Rectal smooth muscle tissue (tissue), 1 donor: ENCODE data around the gene IFIT1B.
"Not testable (repeated sequence)": the region's sequence is repeated elsewhere in the genome, so short reads cannot be mapped to it uniquely, and the experiment has no call there.

ENCODE experiments used
- H3K27ac ChIP-seq: one replicate; pipeline ENCODE4 v1.7.0; 2013; ENCODE audit warnings: low read depth, low read length, inconsistent platforms
- H3K27me3 ChIP-seq: one replicate; pipeline ENCODE4 v1.7.0; 2013; ENCODE audit warnings: low read length; ENCODE audit not compliant: control insufficient read depth, insufficient read depth
- H3K36me3 ChIP-seq: one replicate; pipeline ENCODE4 v1.7.0; 2013; ENCODE audit warnings: low read length; ENCODE audit not compliant: control insufficient read depth, insufficient read depth
- H3K4me1 ChIP-seq: one replicate; pipeline ENCODE4 v1.7.0; 2013; ENCODE audit warnings: low read length; ENCODE audit not compliant: control insufficient read depth, insufficient read depth
- H3K4me3 ChIP-seq: one replicate; pipeline ENCODE4 v1.7.0; 2013; ENCODE audit warnings: low read length
- H3K9ac ChIP-seq: one replicate; pipeline ENCODE4 v1.7.0; 2013; ENCODE audit warnings: low read length

The IFIT1B gene

DNA sequence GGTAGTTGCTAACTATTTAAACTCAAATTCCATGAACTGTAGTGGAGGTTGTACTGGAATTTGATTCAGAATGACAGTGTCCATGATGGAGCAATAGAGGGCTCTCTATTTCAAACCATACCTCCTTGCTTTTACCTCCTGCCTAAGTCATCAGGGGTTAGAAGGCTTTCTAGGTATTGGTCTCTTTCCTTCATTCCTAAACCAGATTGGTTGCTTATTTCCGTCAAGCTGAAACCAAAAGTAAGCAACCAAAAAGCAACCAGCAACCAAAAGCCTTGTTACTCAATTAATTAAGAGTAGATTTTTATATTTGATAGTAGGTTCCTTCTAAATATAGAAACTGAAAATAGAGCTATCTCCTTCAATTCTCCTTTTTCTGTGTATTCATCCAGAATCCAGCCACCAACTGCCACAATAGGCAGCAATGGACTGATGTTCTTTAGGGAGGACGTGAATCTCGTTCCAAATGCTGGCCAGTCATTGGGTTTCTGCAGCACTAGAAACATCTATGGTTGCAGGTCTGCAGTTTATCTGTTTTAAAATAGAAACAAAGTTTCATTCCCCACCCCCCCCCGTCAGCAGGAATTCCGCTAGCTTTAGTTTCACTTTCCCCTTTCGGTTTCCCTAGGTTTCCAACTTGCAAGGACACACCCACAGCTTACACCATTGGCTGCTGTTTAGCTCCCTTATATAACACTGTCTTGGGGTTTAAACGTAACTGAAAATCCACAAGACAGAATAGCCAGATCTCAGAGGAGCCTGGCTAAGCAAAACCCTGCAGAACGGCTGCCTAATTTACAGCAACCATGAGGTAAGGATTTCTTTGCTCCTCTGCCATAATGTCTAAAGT, 14.3 kb downstream of the IFIT1B start, which contains the start of gene IFIT1:
Gene IFIT1 (plus strand): TSS at position 717 of the 850 bp plus-strand sequence. CDS start 90 bp downstream, at position 807.
- peak within 1 kb of the TSS; percentile 70 for H3K4me3 ChIP-seq
- H3K27me3 ChIP-seq, result no peaks in the 10 kb centered on the region
- H3K27ac ChIP-seq, result peak within 1 kb of the TSS; percentile 78
- H3K9ac ChIP-seq, result no peak within 1 kb of the TSS
- H3K36me3 ChIP-seq, result no peaks in the 10 kb centered on the region
- H3K4me1 ChIP-seq, result peaks cover 8% of the 10 kb centered on the region

GRCh38 chr10:89392974-89393373, 15.1 kb downstream of the IFIT1B start:
- peaks cover 8% of the 10 kb centered on the region for H3K4me1 ChIP-seq
- H3K4me3 ChIP-seq, result peak overlapping the region; percentile 70
- H3K36me3 ChIP-seq, result no peaks in the 10 kb centered on the region
- H3K9ac ChIP-seq, result no peak overlapping the region
- H3K27me3 ChIP-seq, result no peaks in the 10 kb centered on the region
- peak overlapping the region; percentile 72 for H3K27ac ChIP-seq

- Histone ChIP-seq H3K9ac (no peak overlapping the region), H3K27me3 (no peaks in the 10 kb centered on the region), H3K4me1 (peaks cover 8% of the 10 kb centered on the region), H3K4me3 (no peak overlapping the region), H3K27ac (no peak overlapping the region), H3K36me3 (no peaks in the 10 kb centered on the region)
Observed at GRCh38 chr10:89393898-89394297, 16.0 kb downstream of the IFIT1B start.

DNA sequence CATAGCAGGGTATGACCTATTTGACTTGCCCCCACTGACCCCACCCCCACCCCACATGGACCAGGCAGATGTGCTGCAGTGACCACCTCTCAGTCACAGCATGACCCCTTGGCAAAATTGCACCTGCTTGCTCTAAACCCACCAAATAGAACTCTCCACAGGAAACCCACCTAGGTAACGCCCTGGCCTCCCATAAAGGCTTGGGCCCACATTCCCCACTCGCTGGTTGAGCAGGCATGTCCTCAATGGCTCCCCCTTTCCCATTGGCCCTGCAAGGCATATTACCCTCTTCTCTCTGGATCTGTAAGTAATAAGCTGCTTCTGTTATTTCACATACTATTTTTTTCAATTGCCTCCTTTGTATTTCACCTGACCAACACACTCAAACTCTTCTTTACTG, 17.3 kb downstream of the IFIT1B start:
- Histone ChIP-seq H3K36me3 (no peaks in the 10 kb centered on the region), H3K27ac (no peak overlapping the region), H3K4me3 (no peak overlapping the region), H3K27me3 (no peaks in the 10 kb centered on the region), H3K9ac (no peak overlapping the region), H3K4me1 (peaks cover 8% of the 10 kb centered on the region)

DNA sequence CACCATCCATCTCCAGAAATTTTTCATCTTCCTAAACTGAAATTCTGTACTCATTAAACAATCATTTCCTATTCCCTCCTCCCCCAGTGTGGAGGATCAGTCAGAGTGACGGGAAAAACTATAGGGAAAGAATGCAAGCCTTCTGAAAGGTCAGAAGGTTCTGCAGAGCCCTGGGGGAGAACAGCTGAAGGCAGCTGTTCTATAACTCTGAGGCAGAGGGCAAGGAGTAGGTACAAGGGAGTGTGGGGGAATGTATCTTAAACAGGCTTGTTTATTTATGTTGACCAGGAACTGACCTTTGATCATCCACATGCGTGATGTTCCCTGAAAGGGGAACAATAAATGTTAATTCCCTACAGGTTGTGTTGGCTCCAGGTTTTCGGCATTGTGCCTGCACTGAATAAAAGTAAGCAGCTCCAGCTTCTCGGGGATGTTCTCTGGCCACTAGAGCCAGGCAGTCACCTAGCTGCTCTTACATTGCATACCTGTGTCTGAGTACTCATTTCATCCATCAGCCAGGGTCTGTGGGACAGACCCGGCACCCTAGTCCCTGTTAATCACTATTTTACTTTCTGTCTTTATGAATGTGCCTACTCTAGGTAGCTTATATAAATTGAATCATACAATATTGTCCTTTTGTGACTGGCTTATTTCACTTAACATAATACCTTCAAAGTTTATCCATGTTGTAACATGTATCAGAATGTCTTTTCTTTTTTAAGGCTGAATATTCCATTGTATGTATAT, 20.3 kb downstream of the IFIT1B start:
- Histone ChIP-seq H3K9ac (no peak overlapping the region), H3K36me3 (no peaks in the 10 kb centered on the region), H3K4me3 (no peak overlapping the region), H3K27ac (no peak overlapping the region), H3K27me3 (no peaks in the 10 kb centered on the region), H3K4me1 (no peaks in the 10 kb centered on the region)

DNA sequence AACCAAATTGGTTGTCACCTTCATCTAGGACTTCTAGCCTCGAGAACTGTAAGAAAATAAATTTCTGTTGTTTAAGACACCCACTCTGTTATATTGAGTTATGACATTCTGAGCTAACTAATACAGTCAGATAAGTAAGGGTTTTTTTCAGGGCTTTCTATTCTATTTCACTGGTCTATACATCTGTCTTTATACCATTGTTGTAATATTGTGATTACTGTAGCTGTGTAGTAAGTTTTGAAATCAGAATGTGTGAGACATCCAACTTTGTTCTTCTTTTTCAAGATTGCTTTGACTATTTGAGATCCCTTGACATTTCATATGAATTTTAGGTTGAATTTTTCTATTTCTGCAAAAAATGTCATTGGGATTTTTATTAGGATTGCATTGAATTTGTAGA, 22.1 kb downstream of the IFIT1B start:
- Histone ChIP-seq H3K9ac (no peak overlapping the region), H3K4me1 (no peaks in the 10 kb centered on the region), H3K36me3 (no peaks in the 10 kb centered on the region), H3K27ac (no peak overlapping the region), H3K27me3 (no peaks in the 10 kb centered on the region), H3K4me3 (no peak overlapping the region)

DNA sequence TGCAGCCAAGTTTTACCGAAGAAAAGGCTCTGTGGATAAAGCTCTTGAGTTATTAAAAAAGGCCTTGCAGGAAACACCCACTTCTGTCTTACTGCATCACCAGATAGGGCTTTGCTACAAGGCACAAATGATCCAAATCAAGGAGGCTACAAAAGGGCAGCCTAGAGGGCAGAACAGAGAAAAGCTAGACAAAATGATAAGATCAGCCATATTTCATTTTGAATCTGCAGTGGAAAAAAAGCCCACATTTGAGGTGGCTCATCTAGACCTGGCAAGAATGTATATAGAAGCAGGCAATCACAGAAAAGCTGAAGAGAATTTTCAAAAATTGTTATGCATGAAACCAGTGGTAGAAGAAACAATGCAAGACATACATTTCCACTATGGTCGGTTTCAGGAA, 25.2 kb downstream of the IFIT1B start:
- Histone ChIP-seq H3K4me3 (no peak overlapping the region), H3K4me1 (no peaks in the 10 kb centered on the region), H3K36me3 (no peaks in the 10 kb centered on the region), H3K9ac (no peak overlapping the region), H3K27ac (no peak overlapping the region), H3K27me3 (no peaks in the 10 kb centered on the region)

- H3K27ac ChIP-seq, result no peak overlapping the region
- H3K4me3 ChIP-seq, result no peak overlapping the region
- no peaks in the 10 kb centered on the region for H3K36me3 ChIP-seq
- H3K27me3 ChIP-seq, result no peaks in the 10 kb centered on the region
- no peaks in the 10 kb centered on the region for H3K4me1 ChIP-seq
- H3K9ac ChIP-seq, result no peak overlapping the region
Observed at GRCh38 chr10:89404104-89405047, 26.5 kb downstream of the IFIT1B start.

DNA sequence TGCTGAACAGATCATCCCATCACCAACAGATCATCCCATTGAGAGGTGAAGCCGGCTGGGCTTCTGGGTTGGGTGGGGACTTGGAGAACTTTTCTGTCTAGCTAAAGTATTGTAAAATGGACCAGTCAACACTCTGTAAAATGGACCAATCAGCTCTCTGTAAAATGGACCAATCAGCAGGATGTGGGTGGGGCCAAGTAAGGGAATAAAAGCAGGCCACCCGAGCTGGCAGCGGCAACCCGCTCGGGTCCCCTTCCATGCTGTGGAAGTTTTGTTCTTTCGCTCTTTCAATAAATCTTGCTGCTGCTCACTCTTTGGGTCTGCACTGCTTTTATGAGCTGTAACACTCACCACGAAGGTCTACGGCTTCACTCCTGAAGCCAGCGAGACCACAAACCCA, 28.3 kb downstream of the IFIT1B start:
- not testable (repeated sequence) for H3K27me3 ChIP-seq, H3K4me3 ChIP-seq, H3K27ac ChIP-seq, H3K9ac ChIP-seq, H3K36me3 ChIP-seq, H3K4me1 ChIP-seq

DNA sequence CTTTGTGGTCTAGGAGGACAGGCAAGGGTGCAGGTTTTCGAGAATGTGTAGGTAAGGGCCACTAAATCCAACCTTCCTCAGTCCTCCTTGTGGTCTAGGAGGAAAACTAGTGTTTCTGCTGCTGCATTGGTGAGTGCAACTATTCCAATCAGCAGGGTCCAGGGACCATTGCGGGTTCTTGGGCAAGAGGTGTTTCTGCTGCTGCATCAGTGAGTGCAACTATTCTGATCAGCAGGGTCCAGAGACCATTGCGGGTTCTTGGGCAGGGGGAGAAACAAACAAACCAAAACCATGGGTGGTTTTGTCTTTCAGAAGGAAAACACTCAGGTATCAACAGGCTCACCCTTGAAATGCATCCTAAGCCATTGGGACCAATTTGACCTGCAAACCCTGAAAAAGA, 29.9 kb downstream of the IFIT1B start:
- H3K9ac ChIP-seq, H3K4me3 ChIP-seq, H3K27ac ChIP-seq, H3K4me1 ChIP-seq, H3K36me3 ChIP-seq, H3K27me3 ChIP-seq: not testable (repeated sequence)

DNA sequence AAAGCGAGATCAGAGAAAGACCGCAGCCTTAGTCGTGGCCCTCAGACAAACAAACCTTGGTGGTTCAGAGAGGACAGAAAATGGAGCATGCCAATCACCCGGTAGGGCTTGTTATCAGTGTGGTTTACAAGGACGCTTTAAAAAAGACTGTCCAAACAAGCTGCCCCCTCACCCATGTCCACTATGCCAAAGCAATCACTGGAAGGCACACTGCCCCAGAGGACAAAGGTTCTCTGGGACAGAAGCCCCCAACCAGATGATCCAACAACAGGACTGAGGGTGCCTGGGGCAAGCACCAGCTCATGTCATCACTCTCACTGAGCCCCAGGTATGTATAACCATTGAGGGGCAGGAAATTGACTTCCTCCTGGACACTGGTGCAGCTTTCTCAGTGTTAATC, 31.4 kb downstream of the IFIT1B start:
- H3K4me3 ChIP-seq, H3K4me1 ChIP-seq, H3K36me3 ChIP-seq, H3K9ac ChIP-seq, H3K27ac ChIP-seq, H3K27me3 ChIP-seq: not testable (repeated sequence)

- not testable (repeated sequence) for H3K4me1 ChIP-seq, H3K27ac ChIP-seq, H3K9ac ChIP-seq, H3K36me3 ChIP-seq, H3K27me3 ChIP-seq, H3K4me3 ChIP-seq
Observed at GRCh38 chr10:89410551-89410950, 32.7 kb downstream of the IFIT1B start.
